NCI-H2029 (cell line): Measurements from ENCODE around the gene SPOCD1.
A peak's percentile ranks its signal among the peaks of the same experiment; 100 is the strongest.

Experiments
- DNase-seq: peaks from one replicate; lab custom pipeline; 2025; lab: John Stamatoyannopoulos, UW

SPOCD1 gene

GRCh38 chr1:31755850-31756492 lies 59.9 kb downstream of the SPOCD1 start:
- DNase-seq, result no peak

- no peak for DNase-seq
Observed at GRCh38 chr1:31755197-31755611, 60.6 kb downstream of the SPOCD1 start.

GRCh38 chr1:31754397-31754796 lies 61.4 kb downstream of the SPOCD1 start:
- DNase-seq, result no peak

- peak; percentile 74 for DNase-seq
Observed at GRCh38 chr1:31753707-31754349, 62.0 kb downstream of the SPOCD1 start.

- DNase-seq, result no peak
Observed at GRCh38 chr1:31752952-31753475, 62.8 kb downstream of the SPOCD1 start.

- no peak for DNase-seq
Observed at GRCh38 chr1:31752258-31752657, 63.6 kb downstream of the SPOCD1 start.

- no peak for DNase-seq
Observed at GRCh38 chr1:31751822-31752241, 64.0 kb downstream of the SPOCD1 start.

GRCh38 chr1:31750858-31751510 lies 64.8 kb downstream of the SPOCD1 start:
- DNase-seq, result no peak

GRCh38 chr1:31749785-31750735 lies 65.8 kb downstream of the SPOCD1 start:
- no peak for DNase-seq

GRCh38 chr1:31748365-31748764 lies 67.5 kb downstream of the SPOCD1 start:
- DNase-seq, result no peak

GRCh38 chr1:31747304-31747703 lies 68.5 kb downstream of the SPOCD1 start:
- DNase-seq, result no peak

GRCh38 chr1:31746687-31747086 lies 69.1 kb downstream of the SPOCD1 start:
- DNase-seq, result no peak

- no peak for DNase-seq
Observed at GRCh38 chr1:31745946-31746670, 69.7 kb downstream of the SPOCD1 start.

- no peak for DNase-seq
Observed at GRCh38 chr1:31745096-31745945, 70.5 kb downstream of the SPOCD1 start.

- no peak for DNase-seq
Observed at GRCh38 chr1:31744165-31744888, 71.5 kb downstream of the SPOCD1 start.

GRCh38 chr1:31742462-31743212 lies 73.2 kb downstream of the SPOCD1 start:
- DNase-seq, result no peak
